ENCODE data around the gene GSN. TPM values are rescaled to one million over a fixed set of nuclear protein-coding genes. Genes with fewer than 3 reads are reported as not detected.

Gene GSN
- total and polyA plus RNA-seq, 9 of the 15 experiments (the other 6 are each of a cell fraction or from before 2014, with no cell fraction given): 0.39 to 16.6 (median 8.2) TPM

GRCh38 chr9:121281614-121282276, 13.8 kb downstream of the GSN start (continued):
- TF ChIP-seq HDAC2 (IDR thresholded peaks at IDR 0.05) (peak; percentile 46; the same call in 1 of the 2 replicates), PKNOX1 (IDR thresholded peaks at IDR 0.05) (no peak), VEZF1 (CRISPR knock-in tag; IDR thresholded peaks at IDR 0.05) (peak; percentile 41; the same call in 1 of the 2 replicates), PTRF (tag; IDR thresholded peaks at IDR 0.05) (0 out of 2 replicates have a peak, but pooled peaks have one; percentile 37), ZNF41 (CRISPR knock-in tag; conservative IDR thresholded peaks at IDR 0.05) (no peak; the same call in 1 of the 2 replicates), ZNF395 (CRISPR knock-in tag; IDR thresholded peaks at IDR 0.05) (peak; percentile 79), TRIM24 (IDR thresholded peaks at IDR 0.05) (peak in 1 of 2 experiments; percentile 52; a peak in 1 of 4 replicates), ZBTB34 (CRISPR knock-in tag; IDR thresholded peaks at IDR 0.05) (no peak; the same call in 1 of the 2 replicates), ZNF23 (CRISPR knock-in tag; IDR thresholded peaks at IDR 0.05) (no peak), ID3 (CRISPR knock-in tag; IDR thresholded peaks at IDR 0.05) (no peak), ID3 (tag; IDR thresholded peaks at IDR 0.05) (0 out of 2 replicates have a peak, but pooled peaks have one; percentile 32), CBFA2T2 (conservative IDR thresholded peaks at IDR 0.05) (peak; percentile 79), HDAC1 (IDR thresholded peaks at IDR 0.05) (peak in 1 of 2 experiments; percentile 47; a peak in 1 of 4 replicates), FUS (optimal IDR thresholded peaks at IDR 0.05; ENCODE audit: low read depth, low read length) (no peak), MITF (IDR thresholded peaks at IDR 0.05) (0 out of 2 replicates have a peak, but pooled peaks have one; percentile 68), RNF219 (CRISPR knock-in tag; IDR thresholded peaks at IDR 0.05) (no peak), ARID1B (IDR thresholded peaks at IDR 0.05) (peak; percentile 88), HNRNPUL1 (IDR thresholded peaks at IDR 0.05; ENCODE audit: low read length) (no peak), ZNF217 (CRISPR knock-in tag; IDR thresholded peaks at IDR 0.05) (no peak)

All from K562 (cell line).